HCT116 (cell line): ENCODE data around the gene WDR59. TPM values are rescaled to one million over a fixed set of nuclear protein-coding genes. Genes with fewer than 3 reads are reported as not detected.
"Not testable (repeated sequence)": the region's sequence is repeated elsewhere in the genome, so short reads cannot be mapped to it uniquely, and the experiment has no call there.

Source experiments
- ATAC-seq: fragments of 200-7000 bp; cut with Tn5 transposase; 2 replicates; pipeline ENCODE4 v1.9.1; 2020; ENCODE audit warnings: mild to moderate bottlenecking, moderate library complexity
- BruUV-seq: library from RNA; stranded (reverse); fragments of 400-500 nt; replicated peaks from 2 replicates; lab custom pipeline; 2021; lab: Mats Ljungman, UMichigan
- CTCF ChIA-PET: fragments of 300-600 bp; sonication (Branson Sonifier 250); formaldehyde crosslinking; loops from one replicate; lab custom pipeline; 2021; ENCODE audit warnings: antibody characterized with exemption; lab: Charles Lee
- POLR2A ChIA-PET: fragments of 300-600, 350-600 bp; sonication (Branson Sonifier 250); formaldehyde crosslinking; loops from one replicate; lab custom pipeline; 2021; ENCODE audit warnings: antibody characterized with exemption; lab: Charles Lee
- RAD21 ChIA-PET, 2 experiments: fragments of 300-600 bp; sonication (Branson Sonifier 250); formaldehyde crosslinking; loops; one replicate each; lab custom pipeline; 2023; ENCODE audit warnings: low total read pairs in 2 of 2; ENCODE audit not compliant: uncharacterized antibody in 2 of 2, unreplicated experiment in 2 of 2, low non-redundant PET in 1 of 2; lab: Charles Lee
- DNase-seq: peaks from one replicate; pipeline ENCODE4 v3.0.0-alpha.2; 2010; ENCODE audit warnings: low read depth, low spot score
- H2AFZ ChIP-seq: fragments of 200-600 bp; shearing (Covaris generic), sonication (generic); 2 replicates; pipeline ENCODE4 v1.6.1; 2017; ENCODE audit warnings: low read depth, mixed run types, mixed read lengths, antibody characterized with exemption, low read length; ENCODE audit not compliant: poor library complexity, severe bottlenecking
- H3K27ac ChIP-seq: 2 replicates; pipeline ENCODE4 v1.5.1; 2012; ENCODE audit warnings: low read depth, low read length
- H3K27me3 ChIP-seq: fragments of 200-600 bp; sonication (generic); 2 replicates; pipeline ENCODE4 v1.6.1; 2016; ENCODE audit warnings: mixed run types, low read length, mixed read lengths; ENCODE audit not compliant: insufficient read depth
- H3K36me3 ChIP-seq, 2 experiments: fragments of 200-500 bp in 1 of 2; fragments of 200-600 bp in 1 of 2; sonication (Bioruptor generic) in 1 of 2; sonication (generic) in 1 of 2; 2 replicates each; pipeline versions ENCODE4 v1.5.1 to v1.6.1; 2014 to 2016; ENCODE audit warnings: low read length in 2 of 2, inconsistent platforms in 1 of 2, mixed read lengths in 1 of 2, mixed run types in 1 of 2; ENCODE audit not compliant: insufficient read depth in 2 of 2, control insufficient read depth in 1 of 2
- H3K4me1 ChIP-seq, 2 experiments: fragments of 200-600 bp in 1 of 2; sonication (generic) in 1 of 2; 2 replicates each; pipeline versions ENCODE4 v1.5.1 to v1.6.1; 2012 to 2017; ENCODE audit warnings: low read length in 2 of 2, inconsistent platforms in 1 of 2, mild to moderate bottlenecking in 1 of 2, mixed read lengths in 1 of 2, mixed run types in 1 of 2, moderate library complexity in 1 of 2; ENCODE audit not compliant: insufficient read depth in 2 of 2, control insufficient read depth in 1 of 2
- H3K4me2 ChIP-seq: fragments of 200-600 bp; sonication (generic); 2 replicates; pipeline ENCODE4 v1.6.1; 2017; ENCODE audit warnings: mixed run types, low read length, mixed read lengths
- H3K4me3 ChIP-seq, 2 experiments: fragments of 200-600 bp in 1 of 2; sonication (generic) in 1 of 2; replicated peaks in 1 of 2; 2 replicates each; pipeline ENCODE4 v1.5.1; 2011 to 2016; ENCODE audit warnings: low read length in 2 of 2, control low read depth in 1 of 2, low read depth in 1 of 2, mild to moderate bottlenecking in 1 of 2, mixed read lengths in 1 of 2, mixed run types in 1 of 2
- H3K79me2 ChIP-seq: fragments of 200-600 bp; sonication (generic); 2 replicates; pipeline ENCODE4 v1.6.1; 2017; ENCODE audit warnings: mild to moderate bottlenecking, mixed run types, low read length, moderate library complexity, mixed read lengths; ENCODE audit not compliant: insufficient read depth
- H3K9ac ChIP-seq: fragments of 200-600 bp; sonication (generic); 2 replicates; pipeline ENCODE4 v1.6.1; 2016; ENCODE audit warnings: low read length, mixed read lengths
- H3K9me2 ChIP-seq: fragments of 200-600 bp; sonication (generic), shearing (Covaris generic); 2 replicates; pipeline ENCODE4 v1.6.1; 2017; ENCODE audit warnings: mixed run types, mild to moderate bottlenecking, moderate library complexity; ENCODE audit not compliant: insufficient read depth
- H3K9me3 ChIP-seq, 2 experiments: fragments of 200-500 bp in 1 of 2; fragments of 200-600 bp in 1 of 2; sonication (Bioruptor generic) in 1 of 2; sonication (generic) in 1 of 2; 2 replicates each; pipeline ENCODE4 v1.6.1; 2014 to 2017; ENCODE audit warnings: low read length in 2 of 2, mixed read lengths in 2 of 2, inconsistent platforms in 1 of 2, low read depth in 1 of 2, mild to moderate bottlenecking in 1 of 2, mixed run types in 1 of 2, moderate library complexity in 1 of 2; ENCODE audit not compliant: control insufficient read depth in 1 of 2, insufficient read depth in 1 of 2
- H4K20me1 ChIP-seq: fragments of 200-600 bp; sonication (generic), shearing (Covaris generic); 2 replicates; pipeline ENCODE4 v1.6.1; 2017; ENCODE audit warnings: mixed run types, mild to moderate bottlenecking, moderate library complexity; ENCODE audit not compliant: insufficient read depth
- CEBPB ChIP-seq: IDR thresholded peaks from 2 replicates; pipeline ENCODE4 v1.6.1; 2012; ENCODE audit warnings: low read depth
- intact Hi-C: fragments of 100-400 bp; cut with micrococcal nuclease; formaldehyde crosslinking; loops from 2 replicates; pipeline ENCODE4 v1.10.0; 2022
- total RNA-seq: library from RNA; stranded (reverse); gene quantifications from one replicate; pipeline ENCODE4 v1.2.1, GENCODE V29; 2021; ENCODE audit not compliant: unreplicated experiment
- TF ChIP-seq, protein P1 (sequence below): IDR thresholded peaks from 2 replicates; pipeline ENCODE4 v1.6.1; 2012; ENCODE audit warnings: low read depth
- TF ChIP-seq, protein P2 (sequence below), 3 experiments: fragments of 200-600 bp in 1 of 3; sonication (generic) in 1 of 3; IDR thresholded peaks in 2 of 3; conservative IDR thresholded peaks in 1 of 3; 2 replicates each; pipeline ENCODE4 v1.5.1; 2012 to 2017; ENCODE audit warnings: low read depth in 2 of 3, low read length in 2 of 3, antibody characterized with exemption in 1 of 3, borderline replicate concordance in 1 of 3, control low read depth in 1 of 3, mild to moderate bottlenecking in 1 of 3, mixed read lengths in 1 of 3, mixed run types in 1 of 3, moderate library complexity in 1 of 3; ENCODE audit not compliant: insufficient read depth in 1 of 3

WDR59 gene
- total RNA-seq, 1 experiment from 2014 or later, result 96.9 TPM

DNA sequence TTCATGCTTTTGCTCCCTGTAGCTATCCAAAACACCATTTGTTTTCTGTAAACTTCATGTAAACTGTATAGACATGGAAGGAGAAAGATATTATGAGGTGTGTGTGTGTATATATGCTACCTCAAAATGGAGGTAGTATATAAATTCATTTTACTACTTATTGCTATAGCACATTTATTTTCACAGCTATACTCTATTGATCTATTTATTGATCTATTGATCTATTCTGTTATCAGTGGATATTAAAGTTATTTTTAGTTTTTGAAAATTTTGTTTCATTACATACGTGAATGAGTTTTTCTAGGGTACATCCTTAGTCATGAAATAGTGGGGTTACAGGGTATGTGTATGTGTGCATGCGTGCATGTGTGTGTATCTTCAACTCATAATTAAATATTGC is 29.4 kb upstream of the WDR59 start:
- H3K27ac ChIP-seq, result peak overlapping the region; percentile 88; the same call in 1 of the 2 replicates
- intact Hi-C loops, result no loop called here
- H3K4me3 ChIP-seq, result no peak overlapping the region
- no peak overlapping the region for H3K9ac ChIP-seq
- POLR2A ChIA-PET, result no interaction called here
- no peaks in the 10 kb centered on the region for H3K9me3 ChIP-seq
- peaks cover 91% of the 10 kb centered on the region for H3K79me2 ChIP-seq
- no peaks in the 10 kb centered on the region for H3K27me3 ChIP-seq
- peak overlapping the region; percentile 9; the same call in 1 of the 2 replicates for H3K4me2 ChIP-seq
- no peaks in the 10 kb centered on the region for H4K20me1 ChIP-seq
- peaks cover 88 to 96% of the 10 kb centered on the region in 2 experiments for H3K4me1 ChIP-seq
- H3K9me2 ChIP-seq, result no peaks in the 10 kb centered on the region
- H3K36me3 ChIP-seq, result no peaks in the 10 kb centered on the region; a peak in 1 of 4 replicates
- RAD21 ChIA-PET, result no interaction called here
- ATAC-seq (no peak), DNase-seq (no peak)
- CTCF ChIA-PET, result interaction anchor here (1.2 kb wide), 1 partner anchor 16 kb away, joined by 3 read pairs; the partner anchor contains the start of gene ZNRF1
- BruUV-seq, result no TSS peak
- H2AFZ ChIP-seq, result no peak overlapping the region
- TF ChIP-seq, protein P1, sequence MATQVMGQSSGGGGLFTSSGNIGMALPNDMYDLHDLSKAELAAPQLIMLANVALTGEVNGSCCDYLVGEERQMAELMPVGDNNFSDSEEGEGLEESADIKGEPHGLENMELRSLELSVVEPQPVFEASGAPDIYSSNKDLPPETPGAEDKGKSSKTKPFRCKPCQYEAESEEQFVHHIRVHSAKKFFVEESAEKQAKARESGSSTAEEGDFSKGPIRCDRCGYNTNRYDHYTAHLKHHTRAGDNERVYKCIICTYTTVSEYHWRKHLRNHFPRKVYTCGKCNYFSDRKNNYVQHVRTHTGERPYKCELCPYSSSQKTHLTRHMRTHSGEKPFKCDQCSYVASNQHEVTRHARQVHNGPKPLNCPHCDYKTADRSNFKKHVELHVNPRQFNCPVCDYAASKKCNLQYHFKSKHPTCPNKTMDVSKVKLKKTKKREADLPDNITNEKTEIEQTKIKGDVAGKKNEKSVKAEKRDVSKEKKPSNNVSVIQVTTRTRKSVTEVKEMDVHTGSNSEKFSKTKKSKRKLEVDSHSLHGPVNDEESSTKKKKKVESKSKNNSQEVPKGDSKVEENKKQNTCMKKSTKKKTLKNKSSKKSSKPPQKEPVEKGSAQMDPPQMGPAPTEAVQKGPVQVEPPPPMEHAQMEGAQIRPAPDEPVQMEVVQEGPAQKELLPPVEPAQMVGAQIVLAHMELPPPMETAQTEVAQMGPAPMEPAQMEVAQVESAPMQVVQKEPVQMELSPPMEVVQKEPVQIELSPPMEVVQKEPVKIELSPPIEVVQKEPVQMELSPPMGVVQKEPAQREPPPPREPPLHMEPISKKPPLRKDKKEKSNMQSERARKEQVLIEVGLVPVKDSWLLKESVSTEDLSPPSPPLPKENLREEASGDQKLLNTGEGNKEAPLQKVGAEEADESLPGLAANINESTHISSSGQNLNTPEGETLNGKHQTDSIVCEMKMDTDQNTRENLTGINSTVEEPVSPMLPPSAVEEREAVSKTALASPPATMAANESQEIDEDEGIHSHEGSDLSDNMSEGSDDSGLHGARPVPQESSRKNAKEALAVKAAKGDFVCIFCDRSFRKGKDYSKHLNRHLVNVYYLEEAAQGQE, result no peak
- TF ChIP-seq, protein P2, sequence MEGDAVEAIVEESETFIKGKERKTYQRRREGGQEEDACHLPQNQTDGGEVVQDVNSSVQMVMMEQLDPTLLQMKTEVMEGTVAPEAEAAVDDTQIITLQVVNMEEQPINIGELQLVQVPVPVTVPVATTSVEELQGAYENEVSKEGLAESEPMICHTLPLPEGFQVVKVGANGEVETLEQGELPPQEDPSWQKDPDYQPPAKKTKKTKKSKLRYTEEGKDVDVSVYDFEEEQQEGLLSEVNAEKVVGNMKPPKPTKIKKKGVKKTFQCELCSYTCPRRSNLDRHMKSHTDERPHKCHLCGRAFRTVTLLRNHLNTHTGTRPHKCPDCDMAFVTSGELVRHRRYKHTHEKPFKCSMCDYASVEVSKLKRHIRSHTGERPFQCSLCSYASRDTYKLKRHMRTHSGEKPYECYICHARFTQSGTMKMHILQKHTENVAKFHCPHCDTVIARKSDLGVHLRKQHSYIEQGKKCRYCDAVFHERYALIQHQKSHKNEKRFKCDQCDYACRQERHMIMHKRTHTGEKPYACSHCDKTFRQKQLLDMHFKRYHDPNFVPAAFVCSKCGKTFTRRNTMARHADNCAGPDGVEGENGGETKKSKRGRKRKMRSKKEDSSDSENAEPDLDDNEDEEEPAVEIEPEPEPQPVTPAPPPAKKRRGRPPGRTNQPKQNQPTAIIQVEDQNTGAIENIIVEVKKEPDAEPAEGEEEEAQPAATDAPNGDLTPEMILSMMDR (IDR thresholded peaks at IDR 0.05 in 2 of 3, conservative IDR thresholded peaks at IDR 0.05 in 1 of 3; ENCODE audit: borderline replicate concordance in 1 of 3, insufficient read depth in 1 of 3, low read depth in 2 of 3, low read length in 2 of 3), result no peak
- no peak for TF ChIP-seq CEBPB

DNA sequence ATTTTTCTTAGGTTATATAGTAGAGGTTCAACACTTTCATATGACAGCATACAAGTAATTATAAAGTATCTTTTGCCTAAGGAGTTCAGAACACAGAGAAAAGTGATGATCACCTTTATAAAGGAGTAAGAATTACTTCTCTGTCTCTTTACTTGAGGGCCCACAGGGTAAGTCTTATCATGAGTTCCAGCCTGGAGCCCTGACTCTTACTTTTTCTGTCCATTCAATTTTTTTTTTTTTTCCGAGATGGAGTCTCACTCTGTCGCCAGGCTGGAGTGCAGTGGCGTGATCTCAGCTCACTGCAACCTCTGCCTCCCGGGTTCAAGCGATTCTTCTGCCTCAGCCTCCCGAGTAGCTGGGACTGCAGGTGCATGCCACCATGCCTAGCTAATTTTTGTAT is 28.2 kb upstream of the WDR59 start:
- H2AFZ ChIP-seq, intact Hi-C loops, H3K9me3 ChIP-seq, H3K36me3 ChIP-seq, ATAC-seq, H3K27me3 ChIP-seq, DNase-seq, H3K9me2 ChIP-seq, RAD21 ChIA-PET, BruUV-seq, H4K20me1 ChIP-seq: not testable (repeated sequence)
- H3K79me2 ChIP-seq, result peaks cover 91% of the 10 kb centered on the region
- H3K27ac ChIP-seq, result peak overlapping the region; percentile 88
- peak overlapping the region in 1 of 2 experiments; percentile 46; a peak in 2 of 4 replicates for H3K4me3 ChIP-seq
- peak overlapping the region; percentile 78 for H3K4me2 ChIP-seq
- ChIA-PET CTCF (interaction anchor here (3.3 kb wide), 1 partner anchor 15 kb away, joined by 19 read pairs; the partner anchor contains the start of gene ZNRF1), POLR2A (interaction anchor here (1.0 kb wide), 1 partner anchor 98 kb away, joined by 4 read pairs; no protein-coding TSS in a partner anchor)
- peaks cover 79 to 88% of the 10 kb centered on the region in 2 experiments for H3K4me1 ChIP-seq
- peak overlapping the region; percentile 59 for H3K9ac ChIP-seq
